MG63 (cell line): ENCODE data around the gene MS4A15. TPM values are rescaled to one million over a fixed set of nuclear protein-coding genes. Genes with fewer than 3 reads are reported as not detected.
"Not testable (repeated sequence)": the region's sequence is repeated elsewhere in the genome, so short reads cannot be mapped to it uniquely, and the experiment has no call there.

ENCODE experiments used
- DNase-seq: peaks from one replicate; pipeline ENCODE4 v3.0.0-alpha.2; 2020
- H3K27me3 ChIP-seq: fragments of 250-450 bp; sonication (Bioruptor Pico); 2 replicates; pipeline ENCODE4 v1.5.1; 2020; ENCODE audit warnings: mild to moderate bottlenecking, moderate library complexity
- H3K36me3 ChIP-seq: fragments of 250-450 bp; sonication (Bioruptor Pico); 2 replicates; pipeline ENCODE4 v1.5.1; 2020; ENCODE audit warnings: mild to moderate bottlenecking, moderate library complexity
- H3K4me3 ChIP-seq: fragments of 250-450 bp; sonication (Bioruptor Pico); 2 replicates; pipeline ENCODE4 v1.5.1; 2020; ENCODE audit warnings: mild to moderate bottlenecking, moderate library complexity
- H3K9me3 ChIP-seq: fragments of 250-450 bp; sonication (Bioruptor Pico); 2 replicates; pipeline ENCODE4 v1.5.1; 2020; ENCODE audit warnings: mild to moderate bottlenecking, moderate library complexity
- total RNA-seq: library from RNA; depleted of rRNA; stranded (reverse); fragments of >200 nt; shearing (Covaris generic); gene quantifications from 2 replicates; pipeline ENCODE4 v1.2.3, GENCODE V29; 2014; ENCODE audit warnings: low replicate concordance; rRNA removed

The MS4A15 gene
- total RNA-seq, 1 experiment from 2014 or later: not detected

DNA sequence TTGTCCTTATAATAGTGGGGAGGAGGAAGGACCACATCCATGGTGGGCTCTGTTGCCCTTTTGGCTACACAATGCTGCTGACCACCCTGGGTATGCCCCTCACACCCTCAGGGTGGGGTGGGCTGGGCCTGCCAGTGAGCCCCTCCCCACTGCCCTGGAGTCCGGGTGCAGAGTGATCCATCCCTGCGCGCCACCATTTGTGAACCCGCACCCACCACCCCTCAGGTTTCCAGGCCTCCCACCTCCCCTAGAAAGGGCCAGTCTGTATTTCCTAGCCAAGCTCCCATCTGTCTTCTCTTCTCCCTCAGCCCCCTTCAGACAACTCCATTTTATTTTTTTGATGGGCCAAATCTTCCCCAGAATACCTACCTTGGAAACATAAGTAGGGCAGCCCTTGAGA is 53.5 kb downstream of the MS4A15 start:
- Histone ChIP-seq H3K4me3 (no peak overlapping the region), H3K36me3 (no peaks in the 10 kb centered on the region), H3K27me3 (no peaks in the 10 kb centered on the region), H3K9me3 (no peaks in the 10 kb centered on the region)
- no peak for DNase-seq

DNA sequence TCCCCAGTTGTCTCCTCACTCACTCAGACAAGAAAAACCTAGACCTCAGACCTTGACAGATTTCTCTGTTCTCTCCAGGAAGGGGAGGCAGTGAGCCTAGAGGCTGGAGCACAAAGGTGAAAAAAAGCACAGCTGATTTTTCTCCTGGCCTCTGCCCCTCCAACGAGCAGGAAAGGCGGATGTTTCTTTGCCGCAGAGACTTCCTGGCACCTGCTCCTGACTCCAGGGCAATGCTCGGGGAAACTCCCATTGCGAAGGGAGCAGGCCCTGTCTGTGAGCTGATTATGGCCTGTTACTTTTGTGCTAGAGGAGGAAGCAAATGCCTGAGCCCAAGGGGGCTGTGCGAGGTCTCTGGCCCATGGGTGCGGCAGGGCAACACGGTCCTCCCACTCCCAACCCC is 53.9 kb downstream of the MS4A15 start:
- H3K9me3 ChIP-seq: no peaks in the 10 kb centered on the region
- H3K4me3 ChIP-seq: no peak overlapping the region
- no peaks in the 10 kb centered on the region for H3K36me3 ChIP-seq
- H3K27me3 ChIP-seq: no peaks in the 10 kb centered on the region
- no peak for DNase-seq

DNA sequence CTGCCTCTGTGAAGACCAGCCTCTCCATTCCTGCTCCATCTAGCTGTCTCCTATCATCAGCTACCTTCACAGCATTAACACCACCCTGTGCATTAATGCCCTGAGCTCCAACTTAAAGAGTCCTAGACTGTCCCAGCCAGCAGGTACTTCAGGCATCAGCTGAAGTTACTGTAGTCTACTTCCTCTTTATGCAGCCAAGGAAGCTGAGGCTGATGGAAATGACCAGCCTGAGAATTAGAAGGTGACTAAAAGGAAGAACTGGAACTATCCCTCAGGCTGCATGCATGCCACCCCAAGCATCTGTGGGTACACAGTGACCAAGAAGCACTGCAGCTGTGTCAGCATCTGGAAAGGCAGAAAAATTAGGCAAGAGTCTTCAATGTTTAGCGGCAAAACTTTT is 56.7 kb downstream of the MS4A15 start:
- H3K27me3 ChIP-seq: no peaks in the 10 kb centered on the region
- no peaks in the 10 kb centered on the region for H3K36me3 ChIP-seq
- no peak overlapping the region for H3K4me3 ChIP-seq
- no peak for DNase-seq
- H3K9me3 ChIP-seq: peaks cover 10% of the 10 kb centered on the region

DNA sequence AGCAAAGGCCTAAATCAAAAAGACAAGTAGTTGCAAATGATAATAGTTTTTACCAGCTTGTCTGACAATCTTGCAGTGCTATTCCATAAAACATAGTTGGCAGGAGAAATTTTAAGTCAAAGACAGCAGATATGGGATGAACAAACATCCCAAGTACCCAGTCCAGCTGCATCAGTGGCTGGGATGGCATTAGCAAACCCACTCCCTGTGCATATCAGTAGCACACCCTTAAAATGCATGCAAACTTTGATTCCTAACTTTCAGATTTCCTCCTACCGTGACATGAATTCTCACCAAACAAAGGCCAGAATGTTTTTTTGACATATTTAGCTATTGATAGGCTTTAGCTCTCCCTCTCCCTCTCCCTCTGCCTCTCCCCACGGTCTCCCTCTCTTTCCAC is 57.4 kb downstream of the MS4A15 start:
- DNase-seq: no peak
- Histone ChIP-seq H3K9me3 (peaks cover 10% of the 10 kb centered on the region), H3K4me3 (no peak overlapping the region), H3K27me3 (no peaks in the 10 kb centered on the region), H3K36me3 (no peaks in the 10 kb centered on the region)

DNA sequence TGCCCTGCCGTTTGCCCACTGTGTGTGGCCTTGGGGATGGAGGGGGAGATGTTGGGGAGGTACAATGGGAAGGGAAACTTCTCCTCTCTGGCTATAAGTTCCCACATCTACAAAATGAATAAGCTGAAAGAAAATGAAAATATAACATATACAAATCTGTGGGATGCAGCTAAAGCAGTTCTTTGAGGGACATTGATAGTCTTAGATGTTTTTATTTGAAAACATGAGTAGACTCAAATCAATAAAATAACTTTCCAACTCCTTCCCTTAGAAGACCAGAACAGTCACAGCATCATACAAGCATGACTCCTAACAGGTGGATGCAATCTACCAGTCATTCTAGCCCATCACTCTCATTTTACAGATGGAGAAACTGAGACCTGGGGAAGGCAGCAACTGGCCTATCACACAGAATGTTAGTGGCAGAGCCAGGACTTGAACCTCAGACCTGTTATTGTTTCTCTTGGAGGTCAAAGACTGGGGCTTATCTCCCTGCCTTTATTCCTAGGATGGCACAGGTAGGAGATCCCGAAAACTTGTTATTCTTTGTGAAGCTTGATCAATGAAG is 60.0 kb downstream of the MS4A15 start:
- Histone ChIP-seq H3K27me3 (no peaks in the 10 kb centered on the region), H3K36me3 (no peaks in the 10 kb centered on the region), H3K4me3 (no peak overlapping the region), H3K9me3 (peaks cover 10% of the 10 kb centered on the region)
- DNase-seq: no peak

DNA sequence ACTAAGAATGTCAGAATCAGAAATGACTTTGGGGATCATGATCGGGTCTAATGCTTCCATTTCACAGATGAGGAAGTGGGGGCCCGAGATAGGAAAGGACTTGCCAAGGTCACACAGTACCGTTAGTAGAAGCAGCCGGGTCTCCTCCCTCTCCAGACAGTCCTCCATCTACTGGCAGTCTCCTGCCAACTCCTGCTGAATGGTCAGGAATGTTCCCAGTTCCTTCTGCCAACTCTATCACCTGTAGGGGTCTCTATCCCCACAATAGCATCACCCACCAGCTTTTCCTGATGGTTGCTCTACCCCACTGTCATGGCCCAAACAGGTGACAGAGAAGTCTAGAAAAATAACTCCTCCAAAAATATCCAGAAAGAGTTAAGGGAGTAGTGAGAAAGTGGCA is 61.4 kb downstream of the MS4A15 start:
- Histone ChIP-seq H3K27me3 (no peaks in the 10 kb centered on the region), H3K36me3 (no peaks in the 10 kb centered on the region), H3K9me3 (peaks cover 10% of the 10 kb centered on the region), H3K4me3 (no peak overlapping the region)
- no peak for DNase-seq

DNA sequence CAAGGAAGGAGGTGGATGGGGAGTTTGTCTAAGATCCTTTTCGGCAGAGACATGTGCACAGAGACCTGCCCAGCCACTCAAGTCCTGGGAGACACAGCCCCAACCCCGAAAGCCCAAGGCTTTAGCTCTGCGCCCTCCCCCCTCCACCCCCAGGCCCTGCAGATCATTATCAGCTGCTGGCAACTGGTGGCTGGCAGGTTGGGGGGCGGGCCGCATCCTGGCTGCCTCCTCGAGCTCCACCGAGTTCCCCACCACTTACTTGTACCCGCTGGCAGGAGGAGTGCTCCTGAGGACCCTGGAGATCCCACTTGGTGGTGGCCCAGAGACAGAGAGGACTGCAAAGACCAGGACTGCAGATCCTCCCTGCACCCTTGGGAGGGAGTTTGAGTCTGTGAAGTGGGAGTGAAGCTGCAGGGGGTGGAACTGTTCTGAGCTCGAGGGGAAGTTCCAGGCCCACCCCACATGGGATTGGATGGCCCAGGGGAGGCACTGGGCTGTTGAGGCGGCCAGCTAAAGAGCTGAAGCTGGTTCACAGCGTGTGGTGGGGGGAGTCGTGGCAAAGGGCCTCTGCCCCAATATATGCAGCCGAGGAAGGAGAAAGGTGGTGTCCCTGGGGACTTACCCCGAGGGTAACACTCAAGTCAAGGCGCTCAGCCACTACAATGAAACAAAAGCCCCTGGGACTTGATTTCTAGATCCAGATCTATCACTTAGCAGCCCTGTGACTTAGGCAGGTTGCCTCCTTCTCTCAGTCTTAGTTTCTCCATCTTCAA is 65.3 kb downstream of the MS4A15 start:
- H3K4me3 ChIP-seq: no peak overlapping the region
- no peaks in the 10 kb centered on the region for H3K36me3 ChIP-seq
- no peaks in the 10 kb centered on the region for H3K27me3 ChIP-seq
- no peak for DNase-seq
- H3K9me3 ChIP-seq: peaks cover 3% of the 10 kb centered on the region; the same call in 1 of the 2 replicates

DNA sequence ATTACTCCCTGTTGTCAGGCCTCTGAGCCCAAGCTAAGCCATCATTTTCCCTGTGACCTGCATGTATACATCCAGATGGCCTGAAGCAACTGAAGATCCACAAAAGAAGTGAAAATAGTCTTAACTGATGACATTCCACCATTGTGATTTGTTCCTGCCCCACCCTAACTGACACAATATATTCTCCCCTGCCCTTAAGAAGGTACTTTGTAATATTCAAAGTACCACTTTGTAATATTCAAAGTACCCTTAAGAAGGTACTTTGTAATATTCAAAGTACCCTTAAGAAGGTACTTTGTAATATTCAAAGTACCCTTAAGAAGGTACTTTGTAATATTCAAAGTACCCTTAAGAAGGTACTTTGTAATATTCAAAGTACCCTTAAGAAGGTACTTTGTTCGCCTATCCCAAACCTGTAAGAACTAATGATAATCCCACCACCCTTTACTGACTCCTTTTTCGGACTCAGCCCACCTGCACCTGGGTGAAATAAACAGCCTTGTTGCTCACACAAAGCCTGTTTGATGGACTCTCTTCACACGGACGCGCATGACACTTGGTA is 67.2 kb downstream of the MS4A15 start:
- H3K27me3 ChIP-seq, H3K36me3 ChIP-seq, H3K9me3 ChIP-seq, H3K4me3 ChIP-seq, DNase-seq: not testable (repeated sequence)

DNA sequence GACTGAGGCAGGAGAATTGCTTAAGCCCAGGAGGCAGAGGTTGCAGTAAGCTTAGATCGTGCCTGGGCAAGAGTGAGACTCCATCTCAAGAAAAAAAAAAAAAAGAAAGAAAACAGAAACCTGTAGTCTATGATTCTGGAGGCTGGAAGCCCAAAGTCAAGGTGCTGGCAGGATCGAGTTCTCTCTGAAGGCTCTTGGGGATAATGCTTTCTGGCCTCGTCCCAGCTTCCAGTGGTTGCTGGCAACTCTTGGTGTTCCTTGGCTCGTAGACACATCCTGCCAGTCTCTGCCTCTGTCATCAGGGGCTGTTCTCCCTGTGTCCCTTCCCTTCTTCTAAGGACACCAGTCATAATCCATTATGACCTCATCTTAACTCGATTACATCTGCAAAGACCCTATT is 68.5 kb downstream of the MS4A15 start:
- no peaks in the 10 kb centered on the region for H3K36me3 ChIP-seq
- no peaks in the 10 kb centered on the region for H3K9me3 ChIP-seq
- no peak overlapping the region for H3K4me3 ChIP-seq
- DNase-seq: no peak
- H3K27me3 ChIP-seq: no peaks in the 10 kb centered on the region

DNA sequence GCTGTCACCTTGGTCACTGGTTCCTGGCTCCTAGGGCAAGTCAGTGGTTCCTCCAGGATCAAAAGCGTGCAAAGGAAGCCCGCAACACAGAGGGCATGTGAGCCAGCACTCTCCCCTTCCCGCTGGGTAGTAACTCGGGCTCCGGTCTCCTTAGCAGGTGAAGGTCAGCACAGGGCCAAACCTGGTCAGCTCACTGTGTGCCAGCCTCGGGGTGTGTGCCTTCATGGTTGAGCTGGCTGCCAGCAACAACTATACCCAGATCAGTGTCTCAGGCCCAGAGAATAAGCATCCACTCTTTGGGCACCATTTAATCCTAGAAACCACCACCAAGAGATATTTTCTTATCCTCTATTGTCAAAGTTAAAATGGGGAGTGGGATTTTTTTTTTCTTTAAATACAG is 69.1 kb downstream of the MS4A15 start:
- no peak for DNase-seq
- Histone ChIP-seq H3K27me3 (no peaks in the 10 kb centered on the region), H3K9me3 (no peaks in the 10 kb centered on the region), H3K4me3 (no peak overlapping the region), H3K36me3 (no peaks in the 10 kb centered on the region)

Other genes with a start within 250 kb of the MS4A15 start
- gene MS4A13, start 241.5 kb upstream of the MS4A15 start, total RNA-seq: not detected in 2 replicates
- not detected in 2 replicates for gene MS4A8, start 57.3 kb upstream of the MS4A15 start, total RNA-seq
- gene MS4A18, start 32.1 kb upstream of the MS4A15 start, total RNA-seq: not detected in 2 replicates
- not detected in 2 replicates for gene MS4A10, start 28.5 kb downstream of the MS4A15 start, total RNA-seq
- gene CCDC86, start 85.2 kb downstream of the MS4A15 start, total RNA-seq: 9.7 and 11.4 TPM in 2 replicates
- not detected in 2 replicates for gene PTGDR2, start 99.1 kb downstream of the MS4A15 start, total RNA-seq
- gene ZP1, start 110.7 kb downstream of the MS4A15 start, total RNA-seq: not detected in 2 replicates
- 94.4 and 98.0 TPM in 2 replicates for gene PRPF19, start 149.7 kb downstream of the MS4A15 start, total RNA-seq
- gene TMEM109, start 157.3 kb downstream of the MS4A15 start, total RNA-seq: 16.6 and 17.6 TPM in 2 replicates
- gene TMEM132A, start 167.6 kb downstream of the MS4A15 start, total RNA-seq: 4.8 and 16.3 TPM in 2 replicates
- gene SLC15A3, start 195.3 kb downstream of the MS4A15 start, total RNA-seq: not detected in 2 replicates
- gene CD6, start 214.8 kb downstream of the MS4A15 start, total RNA-seq: not detected in 2 replicates